Suprapubic skin (tissue), 3 donors: ENCODE results near the gene FCER2.

Source experiments
- CTCF ChIP-seq, 2 donors: fragments of 200-600 bp in 1 of 2; fragments of 450-650 bp in 1 of 2; sonication (generic) in 1 of 2; IDR thresholded peaks; one replicate each; pipeline ENCODE4 v1.5.1; 2016 to 2019; ENCODE audit warnings: antibody characterized with exemption in 2 of 2, mild to moderate bottlenecking in 1 of 2, moderate library complexity in 1 of 2
- POLR2AphosphoS5 ChIP-seq, 3 donors: sonication (generic); formaldehyde crosslinking; IDR thresholded peaks; one replicate each; pipeline ENCODE4 v1.6.1; 2017; ENCODE audit warnings: antibody characterized with exemption in 3 of 3

GRCh38 chr19:7743425-7743841 lies 41.5 kb upstream of the FCER2 start:
- no peak for TF ChIP-seq CTCF (IDR thresholded peaks at IDR 0.05)
- TF ChIP-seq POLR2AphosphoS5 (IDR thresholded peaks at IDR 0.05) = no peak
